H9 (cell line): ENCODE measurements around the gene CDH7. TPM values are rescaled to one million over a fixed set of nuclear protein-coding genes. Genes with fewer than 3 reads are reported as not detected.

ENCODE experiments used
- DNase-seq: peaks from one replicate; pipeline ENCODE4 v3.0.0-alpha.2; 2017
- H2AFZ ChIP-seq: one replicate; pipeline ENCODE4 v1.6.1; 2013; ENCODE audit warnings: mild to moderate bottlenecking, low read length, control low read depth, moderate library complexity
- H2AK5ac ChIP-seq: 2 replicates; pipeline ENCODE4 v1.6.1; 2013; ENCODE audit warnings: low read length, control low read depth, mixed read lengths; ENCODE audit not compliant: insufficient read length
- H2BK120ac ChIP-seq: one replicate; pipeline ENCODE4 v1.6.1; 2013; ENCODE audit warnings: low read depth, mild to moderate bottlenecking, low read length, control low read depth, inconsistent platforms; ENCODE audit not compliant: poor library complexity, severe bottlenecking
- H2BK12ac ChIP-seq: 2 replicates; pipeline ENCODE4 v1.6.1; 2013; ENCODE audit warnings: low read length, control low read depth, mixed read lengths, low read depth; ENCODE audit not compliant: insufficient read length
- H2BK15ac ChIP-seq: 2 replicates; pipeline ENCODE4 v1.6.1; 2013; ENCODE audit warnings: low read depth, low read length, control low read depth
- H2BK20ac ChIP-seq: one replicate; pipeline ENCODE4 v1.6.1; 2013; ENCODE audit warnings: low read depth, mild to moderate bottlenecking, low read length, control low read depth, inconsistent platforms; ENCODE audit not compliant: poor library complexity, severe bottlenecking
- H2BK5ac ChIP-seq: 2 replicates; pipeline ENCODE4 v1.6.1; 2013; ENCODE audit warnings: low read length, control low read depth, mixed read lengths; ENCODE audit not compliant: insufficient read length
- H3K14ac ChIP-seq: 2 replicates; pipeline ENCODE4 v1.6.1; 2013; ENCODE audit warnings: low read length, control low read depth; ENCODE audit not compliant: insufficient read depth
- H3K18ac ChIP-seq: 2 replicates; pipeline ENCODE4 v1.6.1; 2013; ENCODE audit warnings: low read depth, mild to moderate bottlenecking, mixed read lengths, low read length, control low read depth; ENCODE audit not compliant: insufficient read length
- H3K23ac ChIP-seq: 2 replicates; pipeline ENCODE4 v1.6.1; 2013; ENCODE audit warnings: low read length, control low read depth, mixed read lengths, low read depth; ENCODE audit not compliant: insufficient read length
- H3K23me2 ChIP-seq: 2 replicates; pipeline ENCODE4 v1.6.1; 2013; ENCODE audit warnings: low read depth, mild to moderate bottlenecking, mixed read lengths, low read length, control low read depth; ENCODE audit not compliant: insufficient read length, poor library complexity, severe bottlenecking
- H3K27ac ChIP-seq: 2 replicates; pipeline ENCODE4 v1.5.1; 2013; ENCODE audit warnings: low read length, control low read depth, mixed read lengths, low read depth; ENCODE audit not compliant: insufficient read length
- H3K27me3 ChIP-seq: 2 replicates; pipeline ENCODE4 v1.6.1; 2013; ENCODE audit warnings: low read length, control low read depth, inconsistent platforms; ENCODE audit not compliant: insufficient read depth
- H3K4ac ChIP-seq: 2 replicates; pipeline ENCODE4 v1.6.1; 2013; ENCODE audit warnings: low read depth, mild to moderate bottlenecking, control low read depth, inconsistent platforms, low read length, moderate library complexity
- H3K4me1 ChIP-seq: 2 replicates; pipeline ENCODE4 v1.6.1; 2013; ENCODE audit warnings: low read length, control low read depth, inconsistent platforms; ENCODE audit not compliant: insufficient read depth
- H3K4me2 ChIP-seq: 2 replicates; pipeline ENCODE4 v1.6.1; 2013; ENCODE audit warnings: low read length, control low read depth, mixed read lengths; ENCODE audit not compliant: insufficient read length, insufficient read depth
- H3K56ac ChIP-seq: 2 replicates; pipeline ENCODE4 v1.6.1; 2013; ENCODE audit warnings: low read depth, mild to moderate bottlenecking, mixed read lengths, low read length, control low read depth; ENCODE audit not compliant: insufficient read length
- H3K79me1 ChIP-seq: 2 replicates; pipeline ENCODE4 v1.6.1; 2013; ENCODE audit warnings: low read depth, mild to moderate bottlenecking, moderate library complexity, low read length, control low read depth, inconsistent platforms; ENCODE audit not compliant: insufficient read depth, poor library complexity, severe bottlenecking
- H3K79me2 ChIP-seq: 2 replicates; pipeline ENCODE4 v1.6.1; 2013; ENCODE audit warnings: low read length, control low read depth, inconsistent platforms; ENCODE audit not compliant: insufficient read depth
- H3K9ac ChIP-seq: 2 replicates; pipeline ENCODE4 v1.6.1; 2013; ENCODE audit warnings: low read length, control low read depth, mixed read lengths; ENCODE audit not compliant: insufficient read length; ENCODE audit errors: extremely low read depth
- H3K9me3 ChIP-seq: one replicate; pipeline ENCODE4 v1.6.1; 2013; ENCODE audit warnings: low read depth, low read length, inconsistent platforms; ENCODE audit not compliant: control insufficient read depth
- H3T11ph ChIP-seq: one replicate; pipeline ENCODE4 v1.6.1; 2013; ENCODE audit warnings: mild to moderate bottlenecking, low read length, control low read depth, inconsistent platforms
- H4K20me1 ChIP-seq: one replicate; pipeline ENCODE4 v1.6.1; 2013; ENCODE audit not compliant: control insufficient read depth, insufficient read length, insufficient read depth
- H4K5ac ChIP-seq: 2 replicates; pipeline ENCODE4 v1.6.1; 2013; ENCODE audit warnings: low read depth, mild to moderate bottlenecking, mixed read lengths, low read length, control low read depth; ENCODE audit not compliant: insufficient read length
- H4K8ac ChIP-seq: replicated peaks from 2 replicates; pipeline ENCODE4 v1.6.1; 2013; ENCODE audit warnings: low read length, control low read depth, mixed read lengths, low read depth; ENCODE audit not compliant: insufficient read length
- H4K91ac ChIP-seq: 2 replicates; pipeline ENCODE4 v1.6.1; 2013; ENCODE audit warnings: low read depth, mild to moderate bottlenecking, moderate library complexity, mixed read lengths, low read length, control low read depth; ENCODE audit not compliant: insufficient read length
- H3K27ac Mint-ChIP-seq, 3 experiments: 2 replicates in 2 of 3; 3 replicates in 1 of 3; pipeline ENCODE4 v1.8.0; 2020 to 2021; ENCODE audit warnings: mixed read lengths in 3 of 3, mild to moderate bottlenecking in 1 of 3, moderate library complexity in 1 of 3
- H3K27me3 Mint-ChIP-seq: 2 replicates; pipeline ENCODE4 v1.8.0; 2021; ENCODE audit warnings: low read depth, mild to moderate bottlenecking, moderate library complexity, mixed read lengths
- H3K36me3 Mint-ChIP-seq, 3 experiments: 2 replicates in 2 of 3; 3 replicates in 1 of 3; pipeline ENCODE4 v1.8.0; 2020 to 2021; ENCODE audit warnings: low read depth in 3 of 3, mixed read lengths in 3 of 3; ENCODE audit not compliant: insufficient read depth in 1 of 3
- H3K4me1 Mint-ChIP-seq, 2 experiments: 2 replicates each; pipeline ENCODE4 v1.8.0; 2020; ENCODE audit warnings: mixed read lengths in 2 of 2
- H3K4me3 Mint-ChIP-seq, 2 experiments: 2 replicates in 1 of 2; 3 replicates in 1 of 2; pipeline ENCODE4 v1.8.0; 2020 to 2021; ENCODE audit warnings: mild to moderate bottlenecking in 2 of 2, mixed read lengths in 2 of 2, moderate library complexity in 1 of 2
- H3K9me3 Mint-ChIP-seq, 2 experiments: 2 replicates in 1 of 2; 3 replicates in 1 of 2; pipeline ENCODE4 v1.8.0; 2020; ENCODE audit warnings: mild to moderate bottlenecking in 2 of 2, mixed read lengths in 2 of 2, moderate library complexity in 1 of 2
- CTCF ChIP-seq: fragments of 200-600 bp; sonication (generic); conservative IDR thresholded peaks from 3 replicates; pipeline ENCODE4 v1.8.0; 2021; ENCODE audit warnings: antibody characterized with exemption, mild to moderate bottlenecking
- WGBS: extraction: QIAGEN DNeasy Blood & Tissue Kit; methylation state at CpG from one replicate; pipeline ENCODE4 v1.1.7; 2013; ENCODE audit warnings: missing lambda C conversion rate, low lambda C conversion rate, mixed read lengths; ENCODE audit not compliant: insufficient read length; ENCODE audit errors: extremely low coverage; 5-methylcytosine and 5-hydroxymethylcytosine counted together
- total RNA-seq: library from RNA; stranded (reverse); gene quantifications from 2 replicates; pipeline ENCODE4 v1.2.1, GENCODE V29; 2021

CDH7 gene
- total RNA-seq, 1 experiment from 2014 or later, result 0.13 TPM

GRCh38 chr18:65735155-65735554, 15.7 kb upstream of the CDH7 start:
- Histone ChIP-seq H3K14ac (no peak overlapping the region), H2BK12ac (no peak overlapping the region), H3K56ac (no peak overlapping the region), H3K4me1 (no peaks in the 10 kb centered on the region), H3K27ac (no peak overlapping the region), H3K27me3 (no peaks in the 10 kb centered on the region), H3K9me3 (no peaks in the 10 kb centered on the region), H4K5ac (no peak overlapping the region), H3K79me1 (no peaks in the 10 kb centered on the region), H2BK120ac (no peak overlapping the region), H2BK20ac (no peak overlapping the region), H3K4me2 (no peak overlapping the region), H3K18ac (no peak overlapping the region), H2BK15ac (no peak overlapping the region), H3K23me2 (no peaks in the 10 kb centered on the region), H2AK5ac (no peak overlapping the region), H3K79me2 (no peaks in the 10 kb centered on the region), H3K4ac (no peak overlapping the region), H3K9ac (no peak overlapping the region), H4K91ac (no peak overlapping the region), H2AFZ (no peak overlapping the region), H3K23ac (no peak overlapping the region), H2BK5ac (no peak overlapping the region), H4K8ac (no peak overlapping the region), H4K20me1 (no peaks in the 10 kb centered on the region), H3T11ph (no peak overlapping the region)
- H3K4me3 Mint-ChIP-seq, result no peak overlapping the region
- peaks cover 2% of the 10 kb centered on the region for H3K27me3 Mint-ChIP-seq
- H3K36me3 Mint-ChIP-seq, result no peaks in the 10 kb centered on the region
- H3K27ac Mint-ChIP-seq, result no peak overlapping the region
- no CpG with 5 or more reads among the region's 3 CpGs for WGBS
- H3K9me3 Mint-ChIP-seq, result no peaks in the 10 kb centered on the region
- no peak for TF ChIP-seq CTCF
- peaks cover 3% of the 10 kb centered on the region in 2 experiments; a peak in 3 of 4 replicates for H3K4me1 Mint-ChIP-seq
- DNase-seq, result no peak
